Activated CD8-positive, alpha-beta memory T cell treated with anti-CD3 and anti-CD28 coated beads, Interleukin-2, amount 50 U/mL, for 24 hours (primary cell): ENCODE measurements around the gene CLPTM1L.
"Not testable (repeated sequence)": the region's sequence is repeated elsewhere in the genome, so short reads cannot be mapped to it uniquely, and the experiment has no call there.

ENCODE experiments used
- DNase-seq: peaks from one replicate; pipeline ENCODE4 v3.0.0-alpha.2; 2020; ENCODE audit errors: extremely low read depth

CLPTM1L gene

DNA sequence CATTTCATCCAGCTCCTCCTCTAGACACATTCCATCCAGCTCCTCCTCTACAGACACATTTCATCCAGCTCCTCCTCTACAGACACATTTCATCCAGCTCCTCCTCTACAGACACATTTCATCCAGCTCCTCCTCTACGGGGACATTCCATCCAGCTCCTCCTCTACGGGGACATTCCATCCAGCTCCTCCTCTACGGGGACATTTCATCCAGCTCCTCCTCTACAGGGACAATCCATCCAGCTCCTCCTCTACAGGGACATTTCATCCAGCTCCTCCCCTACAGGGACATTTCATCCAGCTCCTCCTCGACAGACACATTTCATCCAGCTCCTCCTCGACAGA is 18.4 kb downstream of the CLPTM1L start:
- DNase-seq: not testable (repeated sequence)

GRCh38 chr5:1325870-1326531 is 18.9 kb downstream of the CLPTM1L start:
- no peak for DNase-seq

DNA sequence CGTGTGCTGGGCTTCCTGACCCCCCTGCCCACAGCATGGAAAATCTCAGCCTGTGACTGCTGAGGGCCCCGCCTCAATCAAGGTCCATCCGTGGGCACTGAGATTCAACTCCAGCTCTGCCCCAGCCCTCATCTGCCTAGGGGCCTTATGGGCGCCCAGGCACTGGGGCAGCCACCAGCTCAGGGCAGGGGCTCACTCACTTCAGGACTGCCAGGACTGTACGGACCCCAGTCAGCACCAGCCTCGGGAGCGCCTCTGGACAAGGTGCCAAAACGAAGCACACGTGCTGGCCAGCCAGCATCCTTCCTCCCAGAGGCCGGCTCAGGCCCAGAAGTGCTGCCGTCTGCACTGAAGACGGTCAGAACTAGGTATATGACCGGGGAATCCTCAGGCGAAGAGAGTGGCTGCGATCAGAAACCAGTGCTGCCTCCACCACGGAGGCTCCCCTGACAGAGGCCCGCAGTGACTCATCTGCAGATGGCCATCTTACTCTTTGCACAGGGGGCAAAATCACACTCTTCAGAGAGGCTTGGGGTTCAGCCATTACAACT is 19.6 kb downstream of the CLPTM1L start:
- no peak for DNase-seq

- no peak for DNase-seq
These were observed 20.1 kb downstream of the CLPTM1L start for GRCh38 chr5:1324719-1325190.

GRCh38 chr5:1324301-1324700 is 20.6 kb downstream of the CLPTM1L start:
- no peak for DNase-seq

DNA sequence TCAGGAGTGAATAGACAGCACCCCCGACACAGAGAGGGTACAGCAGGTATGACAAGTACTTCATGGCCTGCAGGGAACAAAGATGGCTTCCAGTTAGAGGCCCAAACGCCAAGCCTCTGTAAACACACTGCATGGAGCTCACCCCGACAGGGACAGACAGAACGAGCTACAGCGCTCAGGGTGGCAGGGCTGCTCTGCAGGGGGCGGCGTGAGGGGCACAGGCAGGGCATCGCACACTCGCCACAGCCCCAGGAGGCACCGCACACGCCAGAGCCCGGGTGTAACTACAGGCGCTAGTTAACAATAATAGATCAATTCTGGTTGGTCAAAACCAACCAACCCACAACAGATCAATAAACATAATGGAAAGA is 21.1 kb downstream of the CLPTM1L start:
- DNase-seq: no peak

GRCh38 chr5:1322955-1323802 is 21.7 kb downstream of the CLPTM1L start:
- no peak for DNase-seq

GRCh38 chr5:1322036-1322900 is 22.6 kb downstream of the CLPTM1L start:
- DNase-seq: no peak

GRCh38 chr5:1321576-1321975 is 23.3 kb downstream of the CLPTM1L start:
- DNase-seq: no peak

GRCh38 chr5:1320436-1321344 is 24.2 kb downstream of the CLPTM1L start:
- no peak for DNase-seq

DNA sequence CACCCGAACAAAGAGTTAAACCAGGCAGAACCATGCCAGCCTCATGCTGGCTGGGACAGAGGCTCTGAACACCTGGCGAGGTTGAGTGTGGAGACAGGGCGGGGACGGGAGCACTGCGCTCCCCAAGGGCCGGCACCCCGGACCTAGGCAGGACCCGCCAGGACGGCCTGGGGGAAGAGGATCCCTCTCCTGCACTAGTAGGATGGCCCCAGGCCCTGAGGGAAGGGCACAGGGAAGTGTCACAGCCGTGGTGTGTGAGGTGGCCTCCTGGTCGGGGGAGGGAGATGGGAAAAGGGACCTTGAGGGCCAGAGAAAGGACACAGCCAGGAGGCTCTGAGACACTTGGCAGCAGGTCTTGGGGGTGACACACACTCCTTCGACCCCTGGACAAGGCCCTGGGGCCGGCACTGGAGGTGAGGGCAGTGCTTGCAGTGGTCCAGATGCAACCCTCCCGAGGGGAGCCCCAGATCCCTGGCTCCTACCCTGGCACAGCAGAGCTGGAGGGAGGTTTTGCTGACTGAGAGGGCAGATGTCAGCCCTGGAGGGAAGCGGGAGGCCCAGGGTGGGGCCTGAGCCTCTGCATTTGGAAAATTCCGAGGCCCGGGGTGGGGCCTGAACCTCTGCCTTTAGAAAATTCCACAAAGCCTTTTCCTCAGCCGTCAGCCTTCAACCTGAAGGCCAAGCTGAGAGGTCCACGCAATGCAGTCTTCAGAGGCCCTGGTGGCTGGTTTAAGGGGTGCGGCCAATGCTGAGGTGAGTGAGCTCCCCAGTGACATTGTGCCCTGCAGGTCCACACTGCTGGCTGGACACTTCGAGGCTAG is 25.3 kb downstream of the CLPTM1L start:
- DNase-seq: no peak

- DNase-seq: no peak
These were observed 26.1 kb downstream of the CLPTM1L start for GRCh38 chr5:1318659-1319251.

DNA sequence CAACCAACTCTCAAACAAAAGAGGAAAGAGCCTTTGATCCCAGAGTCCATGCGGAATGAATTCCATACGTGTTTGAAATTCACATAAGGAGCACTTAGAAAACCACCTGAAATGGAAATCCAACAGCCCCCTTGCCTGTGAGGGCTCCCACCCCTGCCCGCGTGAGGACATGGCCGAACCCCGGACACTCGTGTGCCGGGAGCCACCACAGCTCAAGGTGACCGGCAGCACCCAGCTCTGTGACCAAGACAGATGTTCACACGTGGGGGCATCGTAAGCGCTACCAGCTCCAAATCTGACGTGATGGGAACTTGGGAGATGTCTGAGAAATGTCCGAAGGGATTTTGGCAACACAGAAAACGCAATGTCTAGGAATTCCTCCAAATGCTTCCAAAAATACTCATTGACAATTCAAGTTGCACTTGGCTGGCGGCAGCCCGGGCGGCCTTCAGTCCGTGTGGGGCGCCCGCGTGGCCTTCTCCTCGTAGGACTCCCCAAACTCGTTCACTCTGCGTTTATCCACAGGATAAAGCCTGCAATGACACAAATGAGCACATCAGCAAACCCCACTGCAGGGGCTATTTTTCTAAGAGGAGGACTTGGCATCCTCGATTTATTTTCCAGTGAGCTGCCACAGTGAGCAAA is 26.9 kb downstream of the CLPTM1L start:
- no peak for DNase-seq

DNA sequence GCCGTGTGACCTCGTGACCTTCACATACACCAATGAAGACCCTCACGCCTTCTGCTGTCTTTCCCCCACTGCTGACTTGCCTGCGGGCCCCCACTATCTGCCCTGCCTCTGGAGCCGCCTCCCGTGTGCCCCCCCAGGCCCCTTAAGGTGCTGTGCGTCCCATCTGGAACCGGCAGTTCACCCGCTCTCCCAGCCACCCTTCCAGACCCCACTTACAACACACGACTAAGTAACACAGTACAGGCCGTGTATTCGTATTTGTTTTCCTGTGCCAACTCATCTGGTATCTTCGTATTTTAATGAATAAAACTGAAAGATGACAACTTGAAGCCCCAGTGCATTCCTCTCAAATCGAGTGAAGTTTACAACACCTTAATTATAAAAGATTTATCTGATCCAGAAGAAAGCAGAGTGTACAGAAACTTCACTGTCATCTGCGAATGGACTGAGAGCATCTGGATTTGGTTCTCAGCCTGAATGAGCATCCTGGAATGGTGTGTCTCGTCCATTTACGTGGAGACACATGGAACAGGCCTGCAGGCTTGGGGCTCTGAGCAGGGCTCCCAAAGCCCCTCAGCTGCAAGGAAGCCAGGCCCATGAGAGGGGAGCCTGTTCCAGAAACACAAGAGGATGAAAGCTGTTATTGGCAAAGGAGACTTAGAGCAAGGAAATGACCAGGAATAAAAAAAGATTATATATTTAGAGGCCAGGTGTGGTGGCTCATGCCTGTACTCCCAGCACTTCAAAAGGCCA is 28.1 kb downstream of the CLPTM1L start:
- no peak for DNase-seq

DNA sequence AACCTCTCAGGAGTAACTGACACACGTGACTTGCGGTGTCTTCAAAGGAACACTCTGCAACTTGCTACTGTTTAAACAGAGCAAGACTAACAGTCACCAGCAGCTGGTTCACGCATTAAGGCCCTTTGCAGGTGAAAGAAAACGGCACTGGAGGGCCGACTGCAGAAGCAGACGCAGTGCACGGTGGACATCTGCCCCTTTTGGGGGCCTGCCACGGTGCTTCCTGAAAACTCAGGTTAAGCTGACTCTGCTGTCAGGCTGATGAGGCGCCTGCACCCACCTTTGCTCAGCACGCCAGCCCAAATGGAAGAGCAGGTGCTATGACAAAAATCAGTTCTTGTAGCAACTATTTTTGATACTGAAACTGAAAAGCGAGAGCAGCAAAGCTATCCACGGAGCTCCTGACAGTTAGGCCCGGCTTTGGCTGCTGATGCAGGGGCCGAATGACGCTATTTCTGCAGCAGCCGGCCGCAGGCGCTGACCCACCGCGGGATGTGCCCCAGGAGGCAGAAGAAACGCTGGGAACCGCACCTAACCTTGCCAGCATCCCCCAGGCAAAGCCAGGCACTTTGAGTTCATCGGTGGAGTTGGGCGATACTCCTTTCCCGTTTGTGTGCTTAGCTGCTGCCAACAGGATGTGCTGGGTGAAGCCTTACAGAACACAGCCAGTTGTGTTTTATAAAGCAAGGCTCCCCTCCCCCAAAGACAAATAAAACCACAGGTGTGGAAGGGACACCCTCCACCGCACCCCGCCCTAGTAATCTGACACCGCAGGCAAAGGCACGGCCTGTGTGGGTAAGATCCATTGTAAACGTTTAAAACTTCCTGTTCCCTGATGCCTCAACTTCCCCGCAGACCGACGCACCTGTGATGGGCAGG is 29.0 kb downstream of the CLPTM1L start:
- no peak for DNase-seq

DNA sequence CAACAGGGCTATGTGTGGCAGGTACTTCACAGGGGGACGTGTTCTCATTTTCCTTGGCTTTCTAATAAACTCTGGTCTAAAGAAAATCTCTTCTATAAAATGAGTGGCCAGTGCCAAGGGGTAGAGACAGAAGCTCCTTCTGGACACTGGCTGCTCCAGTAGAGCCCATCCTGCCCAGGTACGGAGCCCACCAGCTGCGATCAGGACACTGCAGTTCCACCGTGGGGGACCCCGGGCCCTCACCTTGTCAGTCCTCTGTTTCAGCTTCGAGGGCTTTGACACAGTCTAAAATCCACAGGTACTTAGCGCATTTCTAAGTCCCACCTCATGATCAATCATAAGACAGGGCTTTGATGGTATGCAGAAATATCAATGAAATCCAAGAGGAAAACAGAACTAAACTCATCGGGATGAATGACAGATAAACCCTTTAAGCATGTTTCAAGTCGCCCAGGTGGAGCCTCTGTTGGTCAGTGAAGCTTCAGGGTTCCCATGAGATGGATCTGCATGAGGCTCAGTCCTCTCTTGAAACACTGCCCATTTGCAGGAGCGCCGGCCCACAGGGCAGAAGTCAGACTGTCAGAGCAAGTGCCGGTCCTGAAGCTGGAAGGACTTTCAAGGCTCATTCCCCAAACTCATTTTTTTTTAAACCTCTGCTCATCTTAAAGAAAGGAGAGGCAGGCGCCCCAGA is 29.7 kb downstream of the CLPTM1L start:
- DNase-seq: no peak

GRCh38 chr5:1314564-1314982 is 30.3 kb downstream of the CLPTM1L start:
- no peak for DNase-seq
